Muscle layer of colon (tissue), 2 donors: ENCODE results near the gene SCN2A.

ENCODE experiments used
- H3K27ac ChIP-seq: one replicate; pipeline ENCODE4 v1.7.0; 2013; ENCODE audit warnings: low read depth, mild to moderate bottlenecking, low read length, moderate library complexity
- H3K27me3 ChIP-seq, 2 donors: one replicate each; pipeline ENCODE4 v1.7.0; 2013; ENCODE audit warnings: low read length in 2 of 2, mild to moderate bottlenecking in 2 of 2; ENCODE audit not compliant: insufficient read depth in 2 of 2, control insufficient read depth in 1 of 2
- H3K36me3 ChIP-seq: one replicate; pipeline ENCODE4 v1.7.0; 2013; ENCODE audit warnings: mild to moderate bottlenecking, low read length; ENCODE audit not compliant: insufficient read depth
- H3K4me1 ChIP-seq: one replicate; pipeline ENCODE4 v1.7.0; 2013; ENCODE audit warnings: mild to moderate bottlenecking, low read length; ENCODE audit not compliant: insufficient read depth
- H3K4me3 ChIP-seq, 2 donors: one replicate each; pipeline ENCODE4 v1.7.0; 2013; ENCODE audit warnings: low read length in 2 of 2, low read depth in 1 of 2, mild to moderate bottlenecking in 1 of 2, moderate library complexity in 1 of 2
- H3K9ac ChIP-seq: one replicate; pipeline ENCODE4 v1.7.0; 2013; ENCODE audit warnings: low read length
- H3K9me3 ChIP-seq: one replicate; pipeline ENCODE4 v1.7.0; 2013; ENCODE audit warnings: mild to moderate bottlenecking, low read length
- donor health status: abdominal sarcoma.
- donor health status: Adenocarcinoma of cecum.

SCN2A gene

GRCh38 chr2:165239230-165239629 is at the start of gene SCN2A:
TSS of gene SCN2A (plus strand) at chr2:165239414. CDS start at chr2:165295824, 56,410 bp downstream.
- Histone ChIP-seq H3K36me3 (no peaks in the 10 kb centered on the region), H3K9me3 (no peaks in the 10 kb centered on the region), H3K27ac (no peak within 1 kb of the TSS), H3K4me3 (no peak within 1 kb of the TSS), H3K4me1 (no peaks in the 10 kb centered on the region), H3K9ac (no peak within 1 kb of the TSS), H3K27me3 (no peaks in the 10 kb centered on the region)

GRCh38 chr2:165191096-165191728 is 48.0 kb upstream of the SCN2A start:
- Histone ChIP-seq H3K9ac (no peak overlapping the region), H3K27me3 (no peaks in the 10 kb centered on the region), H3K4me1 (no peaks in the 10 kb centered on the region), H3K27ac (no peak overlapping the region), H3K9me3 (no peaks in the 10 kb centered on the region), H3K36me3 (no peaks in the 10 kb centered on the region), H3K4me3 (no peak overlapping the region)

GRCh38 chr2:165192729-165193128 is 46.5 kb upstream of the SCN2A start:
- Histone ChIP-seq H3K9ac (no peak overlapping the region), H3K27ac (no peak overlapping the region), H3K36me3 (no peaks in the 10 kb centered on the region), H3K27me3 (no peaks in the 10 kb centered on the region), H3K9me3 (no peaks in the 10 kb centered on the region), H3K4me3 (no peak overlapping the region), H3K4me1 (no peaks in the 10 kb centered on the region)

GRCh38 chr2:165193178-165193777 is 45.9 kb upstream of the SCN2A start:
- Histone ChIP-seq H3K4me1 (no peaks in the 10 kb centered on the region), H3K9ac (no peak overlapping the region), H3K4me3 (no peak overlapping the region)

GRCh38 chr2:165196411-165196810 is 42.8 kb upstream of the SCN2A start:
- H3K27me3 ChIP-seq, result no peaks in the 10 kb centered on the region
- no peak overlapping the region for H3K4me3 ChIP-seq
- no peak overlapping the region for H3K27ac ChIP-seq
- no peaks in the 10 kb centered on the region for H3K36me3 ChIP-seq
- H3K4me1 ChIP-seq, result no peaks in the 10 kb centered on the region
- H3K9me3 ChIP-seq, result no peaks in the 10 kb centered on the region
- no peak overlapping the region for H3K9ac ChIP-seq

More at GRCh38 chr2:165193178-165193777, 45.9 kb upstream of the SCN2A start:
- no peaks in the 10 kb centered on the region for H3K9me3 ChIP-seq
- no peaks in the 10 kb centered on the region for H3K36me3 ChIP-seq
- no peak overlapping the region for H3K27ac ChIP-seq
- no peaks in the 10 kb centered on the region for H3K27me3 ChIP-seq

GRCh38 chr2:165197346-165197745 is 41.9 kb upstream of the SCN2A start:
- no peaks in the 10 kb centered on the region for H3K9me3 ChIP-seq
- no peak overlapping the region for H3K4me3 ChIP-seq
- no peaks in the 10 kb centered on the region for H3K36me3 ChIP-seq
- no peaks in the 10 kb centered on the region for H3K27me3 ChIP-seq
- no peak overlapping the region for H3K9ac ChIP-seq
- H3K27ac ChIP-seq, result no peak overlapping the region
- H3K4me1 ChIP-seq, result no peaks in the 10 kb centered on the region

- H3K27ac ChIP-seq, result no peak overlapping the region
These were observed 41.0 kb upstream of the SCN2A start for GRCh38 chr2:165198181-165198580.

GRCh38 chr2:165202239-165202638 is 37.0 kb upstream of the SCN2A start:
- Histone ChIP-seq H3K4me3 (no peak overlapping the region), H3K9me3 (no peaks in the 10 kb centered on the region), H3K27ac (no peak overlapping the region), H3K27me3 (no peaks in the 10 kb centered on the region), H3K36me3 (no peaks in the 10 kb centered on the region), H3K4me1 (no peaks in the 10 kb centered on the region), H3K9ac (no peak overlapping the region)

More at GRCh38 chr2:165198181-165198580, 41.0 kb upstream of the SCN2A start:
- no peak overlapping the region for H3K9ac ChIP-seq
- no peaks in the 10 kb centered on the region for H3K9me3 ChIP-seq
- no peaks in the 10 kb centered on the region for H3K4me1 ChIP-seq
- H3K36me3 ChIP-seq, result no peaks in the 10 kb centered on the region
- no peaks in the 10 kb centered on the region for H3K27me3 ChIP-seq
- H3K4me3 ChIP-seq, result no peak overlapping the region

- Histone ChIP-seq H3K9me3 (no peaks in the 10 kb centered on the region), H3K36me3 (no peaks in the 10 kb centered on the region), H3K4me3 (no peak within 1 kb of the TSS), H3K27me3 (no peaks in the 10 kb centered on the region), H3K27ac (no peak within 1 kb of the TSS), H3K4me1 (no peaks in the 10 kb centered on the region), H3K9ac (no peak within 1 kb of the TSS)
These were observed 35.3 kb upstream of the SCN2A start, which contains the start of gene SCN3A for GRCh38 chr2:165203689-165204559. TSS of gene SCN3A (minus strand) at chr2:165204050. CDS start at chr2:165176394, 27,656 bp downstream.

- no peaks in the 10 kb centered on the region for H3K4me1 ChIP-seq
- H3K27me3 ChIP-seq, result no peaks in the 10 kb centered on the region
- H3K36me3 ChIP-seq, result no peaks in the 10 kb centered on the region
- no peak overlapping the region for H3K27ac ChIP-seq
- H3K9me3 ChIP-seq, result no peaks in the 10 kb centered on the region
- H3K4me3 ChIP-seq, result no peak overlapping the region
- no peak overlapping the region for H3K9ac ChIP-seq
These were observed 33.3 kb upstream of the SCN2A start for GRCh38 chr2:165205865-165206264.

GRCh38 chr2:165208094-165208493 is 31.1 kb upstream of the SCN2A start:
- H3K27ac ChIP-seq, result no peak overlapping the region
- H3K27me3 ChIP-seq, result no peaks in the 10 kb centered on the region
- H3K9me3 ChIP-seq, result no peaks in the 10 kb centered on the region
- no peaks in the 10 kb centered on the region for H3K4me1 ChIP-seq
- no peak overlapping the region for H3K9ac ChIP-seq
- H3K4me3 ChIP-seq, result no peak overlapping the region
- H3K36me3 ChIP-seq, result no peaks in the 10 kb centered on the region
